ENCODE results near the gene CDS2.
A peak's percentile ranks its signal among the peaks of the same experiment; 100 is the strongest.

The CDS2 gene

GRCh38 chr20:5119435-5120184 lies 7.2 kb upstream of the CDS2 start, which contains the start of gene PCNA:
Gene PCNA (minus strand): TSS chr20:5119958. CDS start chr20:5119798, 160 bp downstream.
- peak; percentile 86 to 98 for DNase-seq

GRCh38 chr20:5120185-5120476 lies 6.7 kb upstream of the CDS2 start:
- no peak for DNase-seq

- no peak for DNase-seq
Observed at GRCh38 chr20:5122873-5123260, 3.9 kb upstream of the CDS2 start.

- DNase-seq: peak; percentile 41 to 50
Observed at GRCh38 chr20:5127204-5127858, 523 bp downstream of the CDS2 start.

- no peak for DNase-seq
Observed at GRCh38 chr20:5127859-5128424, 1.1 kb downstream of the CDS2 start.

- no peak for DNase-seq
Observed at GRCh38 chr20:5128886-5129285, 2.1 kb downstream of the CDS2 start.

- DNase-seq: no peak
Observed at GRCh38 chr20:5131502-5131901, 4.7 kb downstream of the CDS2 start.

- peak; percentile 35 to 82 for DNase-seq
Observed at GRCh38 chr20:5133998-5134397, 7.2 kb downstream of the CDS2 start.

- DNase-seq: no peak
Observed at GRCh38 chr20:5135363-5136012, 8.7 kb downstream of the CDS2 start.

- no peak for DNase-seq
Observed at GRCh38 chr20:5136096-5136495, 9.3 kb downstream of the CDS2 start.

GRCh38 chr20:5140195-5140594 lies 13.4 kb downstream of the CDS2 start:
- no peak for DNase-seq

GRCh38 chr20:5141615-5142014 lies 14.8 kb downstream of the CDS2 start:
- DNase-seq: no peak

GRCh38 chr20:5143851-5144250 lies 17.0 kb downstream of the CDS2 start:
- DNase-seq: no peak

GRCh38 chr20:5145365-5146098 lies 18.7 kb downstream of the CDS2 start:
- no peak for DNase-seq

GRCh38 chr20:5146099-5146668 lies 19.4 kb downstream of the CDS2 start:
- DNase-seq: no peak

GRCh38 chr20:5146871-5147592 lies 20.2 kb downstream of the CDS2 start:
- no peak for DNase-seq

GRCh38 chr20:5148581-5148980 lies 21.8 kb downstream of the CDS2 start:
- no peak for DNase-seq

- no peak for DNase-seq
Observed at GRCh38 chr20:5149892-5150225, 23.1 kb downstream of the CDS2 start.

- DNase-seq: no peak
Observed at GRCh38 chr20:5150226-5151076, 23.6 kb downstream of the CDS2 start.

- no peak for DNase-seq
Observed at GRCh38 chr20:5153152-5153467, 26.3 kb downstream of the CDS2 start.
